Kidney (tissue), 14 donors: Measurements from ENCODE around the gene TTC39B. TPM values are rescaled to one million over a fixed set of nuclear protein-coding genes. Genes with fewer than 3 reads are reported as not detected.

Experiments used
- DNase-seq, 5 donors: peaks; one replicate each; pipeline ENCODE4 v3.0.0-alpha.2; 2013 to 2020
- FAIRE-seq: peaks from 2 replicates; lab custom pipeline; 2012; peaks lifted over from hg19 to GRCh38; lab: Jason Lieb, UNC
- H3K27ac ChIP-seq, 2 donors: one replicate each; pipeline ENCODE4 v1.7.0; 2013; ENCODE audit warnings: low read depth in 2 of 2, low read length in 2 of 2, inconsistent platforms in 1 of 2
- H3K27me3 ChIP-seq: one replicate; pipeline ENCODE4 v1.7.1; 2013; ENCODE audit warnings: low read length, inconsistent platforms; ENCODE audit not compliant: control insufficient read depth, insufficient read depth
- H3K36me3 ChIP-seq, 3 donors: one replicate each; pipeline versions ENCODE4 v1.7.0 to v1.7.1; 2013; ENCODE audit warnings: low read length in 3 of 3, control low read depth in 1 of 3, inconsistent platforms in 1 of 3; ENCODE audit not compliant: insufficient read depth in 3 of 3, control insufficient read depth in 2 of 3
- H3K4me1 ChIP-seq, 3 donors: one replicate each; pipeline versions ENCODE4 v1.7.0 to v1.7.1; 2013; ENCODE audit warnings: low read length in 3 of 3, inconsistent platforms in 1 of 3, low read depth in 1 of 3; ENCODE audit not compliant: control insufficient read depth in 2 of 3, insufficient read depth in 2 of 3
- H3K4me3 ChIP-seq, 3 donors: one replicate each; pipeline versions ENCODE4 v1.7.0 to v1.8.1; 2013; ENCODE audit warnings: low read length in 3 of 3, control low read depth in 1 of 3, inconsistent platforms in 1 of 3
- H3K9ac ChIP-seq, 3 donors: one replicate each; pipeline versions ENCODE4 v1.7.0 to v1.7.1; 2013; ENCODE audit warnings: low read length in 3 of 3, control low read depth in 1 of 3, inconsistent platforms in 1 of 3
- H3K9me3 ChIP-seq, 3 donors: one replicate each; pipeline versions ENCODE4 v1.7.0 to v1.7.1; 2013; ENCODE audit warnings: low read length in 3 of 3, control low read depth in 1 of 3, inconsistent platforms in 1 of 3; ENCODE audit not compliant: control insufficient read depth in 2 of 3, insufficient read depth in 1 of 3
- CTCF ChIP-seq: IDR thresholded peaks from 3 replicates; pipeline ENCODE4 v1.5.1; 2012; ENCODE audit warnings: mild to moderate bottlenecking, moderate library complexity, borderline replicate concordance; ENCODE audit not compliant: insufficient read depth; ENCODE audit errors: extremely low read depth
- intact Hi-C: fragments of 100-400 bp; cut with DNase I; formaldehyde crosslinking; loops from one replicate; pipeline ENCODE4 v1.11.1; 2022
- polyA plus RNA-seq: library from polyadenylated mRNA; stranded (reverse); fragments of 350-450 nt; fragmentation: Illumina TruSeq; extraction: RNeasy Lipid Tissue Mini Kit (QIAGEN cat#74804); gene quantifications from one replicate; pipeline ENCODE4 v1.2.3, GENCODE V29; 2014; ENCODE audit warnings: low read depth, low replicate concordance; ENCODE audit not compliant: insufficient read depth
- total RNA-seq: library from RNA; stranded (reverse); fragmentation: NEBNext Ultra II Directional; extraction: Animal tissue kit (Norgen Biotek cat#: 25700); gene quantifications from one replicate; pipeline ENCODE4 v1.2.1, GENCODE V29; 2021
- donor health status: control.
- donor health status: control.
- donor health status: control.
- donor health status: control.
- donor health status: control.
- donor health status: DM: yes; HTN: yes; CAD: no.
- donor health status: Normal renal cell carcinoma (clear cell type).

TTC39B gene
- total and polyA plus RNA-seq, 2 donors from 2014 or later, result 4.9 to 22.0 TPM

- no peaks in the 10 kb centered on the region for H3K9me3 ChIP-seq
- H3K27ac ChIP-seq, result no peak overlapping the region
- no peak overlapping the region for H3K4me3 ChIP-seq
- intact Hi-C loops, result no loop called here
- peaks cover 0 to 10% (median 3%) of the 10 kb centered on the region in 3 donors for H3K4me1 ChIP-seq
- peak; percentile 91 for TF ChIP-seq CTCF
- FAIRE-seq (peak; percentile 94), DNase-seq (peak in 4 of 5 donors; percentile 68 to 92 (median 79))
- no peak overlapping the region for H3K9ac ChIP-seq
- no peaks in the 10 kb centered on the region for H3K27me3 ChIP-seq
- peaks cover 0 to 2% (median 0%) of the 10 kb centered on the region in 3 donors for H3K36me3 ChIP-seq
Measured at GRCh38 chr9:15211160-15211814, 95.7 kb downstream of the TTC39B start.

GRCh38 chr9:15206903-15207696, 99.9 kb downstream of the TTC39B start:
- no peak overlapping the region for H3K9ac ChIP-seq
- no peak for DNase-seq
- H3K27ac ChIP-seq, result no peak overlapping the region
- no peaks in the 10 kb centered on the region for H3K27me3 ChIP-seq
- peaks cover 0 to 7% (median 2%) of the 10 kb centered on the region in 3 donors for H3K36me3 ChIP-seq
- no peak overlapping the region for H3K4me3 ChIP-seq
- H3K9me3 ChIP-seq, result no peaks in the 10 kb centered on the region
- intact Hi-C loops, result no loop called here
- TF ChIP-seq CTCF, result no peak
- no peak for FAIRE-seq
- H3K4me1 ChIP-seq, result peaks cover 0 to 10% (median 3%) of the 10 kb centered on the region in 3 donors

- no peaks in the 10 kb centered on the region for H3K27me3 ChIP-seq
- H3K9ac ChIP-seq, result no peak overlapping the region
- no peak overlapping the region for H3K4me3 ChIP-seq
- FAIRE-seq (no peak), DNase-seq (no peak)
- peaks cover 0 to 10% (median 7%) of the 10 kb centered on the region in 3 donors for H3K36me3 ChIP-seq
- no peak for TF ChIP-seq CTCF
- H3K27ac ChIP-seq, result no peak overlapping the region
- no peaks in the 10 kb centered on the region for H3K4me1 ChIP-seq
- intact Hi-C loops, result no loop called here
- no peaks in the 10 kb centered on the region for H3K9me3 ChIP-seq
Measured at GRCh38 chr9:15205632-15206420, 101.2 kb downstream of the TTC39B start.
